HG02943 (cell line): ENCODE measurements around the gene DSCAML1.
"Not testable (repeated sequence)": the region's sequence is repeated elsewhere in the genome, so short reads cannot be mapped to it uniquely, and the experiment has no call there.

ENCODE experiments used
- ATAC-seq: cut with Tn5 transposase; IDR thresholded peaks from one replicate; pipeline ENCODE4 v1.9.1; 2021; ENCODE audit warnings: mild to moderate bottlenecking, low read depth, moderate library complexity; ENCODE audit not compliant: unreplicated experiment

The DSCAML1 gene

DNA sequence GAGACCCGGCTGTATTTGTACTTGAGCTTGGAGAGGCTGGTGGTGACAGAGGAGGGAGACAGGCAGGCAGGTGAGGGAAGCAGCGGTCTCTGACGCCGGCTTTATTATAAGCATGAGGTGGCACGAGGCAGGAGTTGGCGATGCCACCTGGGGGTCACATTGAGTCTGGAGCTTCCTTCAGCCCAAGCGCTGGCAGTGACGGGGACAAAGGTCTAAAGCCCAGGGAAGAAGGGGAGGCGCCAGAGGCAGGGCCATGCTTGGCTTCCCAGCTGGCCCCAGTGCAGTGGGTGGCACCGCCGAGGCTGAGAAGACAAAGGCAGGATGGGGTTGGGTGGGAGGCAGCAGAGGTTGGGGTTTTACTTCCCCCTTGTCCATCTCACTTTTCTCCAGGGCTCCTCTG, 23.1 kb upstream of the DSCAML1 start:
- no peak for ATAC-seq

DNA sequence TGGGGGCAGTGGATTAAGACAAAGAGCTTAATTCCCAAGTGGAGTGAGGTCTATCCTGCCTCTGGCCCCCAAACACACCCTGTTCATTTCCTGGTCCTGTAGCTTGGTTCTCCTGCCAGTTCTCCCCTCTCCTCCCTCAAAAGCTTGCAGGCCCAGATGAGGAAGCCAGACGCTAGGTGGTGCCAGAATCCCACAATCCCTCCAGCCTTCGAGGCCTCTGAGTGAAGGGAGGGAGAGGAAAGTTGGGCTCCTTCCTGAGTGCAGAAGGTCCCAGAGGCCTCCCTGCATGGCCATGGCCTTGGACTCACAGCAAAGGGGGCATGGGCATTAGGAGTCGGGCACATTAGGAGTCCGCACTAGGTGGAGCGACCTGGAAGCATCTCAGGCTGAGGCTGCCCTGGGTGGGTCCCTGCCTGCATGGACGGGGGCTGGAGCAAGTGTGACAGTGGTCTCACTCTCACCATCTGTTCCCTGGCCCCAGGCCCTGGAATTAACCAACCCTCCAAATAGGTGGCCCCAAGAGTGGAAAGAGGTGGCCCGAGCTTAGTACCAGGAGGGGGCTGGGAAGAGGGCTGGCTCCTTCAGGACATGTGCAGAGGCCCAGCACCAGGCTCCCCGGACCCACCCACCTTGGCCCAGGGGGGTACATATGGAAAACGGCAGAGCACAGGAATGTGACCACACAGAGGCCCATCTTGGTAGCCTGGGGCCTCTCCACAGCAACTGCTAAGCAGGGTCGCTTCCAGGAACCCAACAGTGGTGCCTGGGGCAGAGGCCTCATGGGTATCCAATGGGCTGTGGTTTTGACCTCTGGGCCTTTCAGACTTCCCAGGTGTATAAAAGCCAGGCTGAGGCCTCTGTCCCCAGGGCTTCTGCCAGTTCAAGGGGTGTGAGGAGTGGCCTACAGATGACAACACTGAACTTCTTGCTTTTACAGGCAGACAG, 22.4 kb upstream of the DSCAML1 start:
- ATAC-seq = no peak

DNA sequence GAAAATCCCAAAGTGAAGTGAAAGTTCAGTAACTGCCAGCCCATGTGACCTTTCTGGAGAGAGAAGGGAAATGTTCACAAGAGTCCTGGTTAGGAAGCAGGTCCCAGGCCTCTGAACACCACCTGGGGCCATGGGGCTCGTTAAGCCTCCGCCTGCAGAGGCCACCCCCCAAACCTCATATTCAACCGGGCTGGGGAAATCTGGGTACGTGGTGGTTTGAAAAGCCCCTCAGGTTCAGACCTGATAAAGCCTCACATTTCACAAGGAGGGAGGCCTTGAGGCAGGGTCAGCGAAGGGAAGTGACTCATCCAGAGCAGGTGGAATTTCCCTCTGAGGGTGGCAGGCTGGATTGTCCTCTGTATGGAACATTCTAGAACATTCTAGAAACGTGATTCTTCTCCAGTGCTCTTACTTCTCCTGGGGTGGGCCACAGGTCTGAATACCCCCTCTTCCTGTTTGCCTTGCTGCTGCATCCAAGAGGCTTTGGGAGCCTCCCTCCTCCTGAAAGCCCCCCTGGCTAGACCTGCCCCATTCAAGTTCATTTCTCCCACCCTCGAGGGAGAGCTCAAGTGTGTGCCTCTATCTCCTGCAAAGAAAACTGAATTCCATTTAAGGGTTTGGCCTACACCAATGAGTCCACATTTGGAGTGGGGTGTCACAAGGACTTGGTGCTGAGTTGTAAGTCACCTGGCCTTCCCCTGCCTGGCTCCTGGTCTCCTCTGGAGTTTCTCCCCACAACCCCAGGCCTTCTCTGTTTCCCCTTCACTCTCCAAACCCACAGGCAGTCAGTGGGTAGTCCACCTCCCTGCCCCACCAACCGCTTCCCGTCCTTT, 21.2 kb upstream of the DSCAML1 start:
- no peak for ATAC-seq

DNA sequence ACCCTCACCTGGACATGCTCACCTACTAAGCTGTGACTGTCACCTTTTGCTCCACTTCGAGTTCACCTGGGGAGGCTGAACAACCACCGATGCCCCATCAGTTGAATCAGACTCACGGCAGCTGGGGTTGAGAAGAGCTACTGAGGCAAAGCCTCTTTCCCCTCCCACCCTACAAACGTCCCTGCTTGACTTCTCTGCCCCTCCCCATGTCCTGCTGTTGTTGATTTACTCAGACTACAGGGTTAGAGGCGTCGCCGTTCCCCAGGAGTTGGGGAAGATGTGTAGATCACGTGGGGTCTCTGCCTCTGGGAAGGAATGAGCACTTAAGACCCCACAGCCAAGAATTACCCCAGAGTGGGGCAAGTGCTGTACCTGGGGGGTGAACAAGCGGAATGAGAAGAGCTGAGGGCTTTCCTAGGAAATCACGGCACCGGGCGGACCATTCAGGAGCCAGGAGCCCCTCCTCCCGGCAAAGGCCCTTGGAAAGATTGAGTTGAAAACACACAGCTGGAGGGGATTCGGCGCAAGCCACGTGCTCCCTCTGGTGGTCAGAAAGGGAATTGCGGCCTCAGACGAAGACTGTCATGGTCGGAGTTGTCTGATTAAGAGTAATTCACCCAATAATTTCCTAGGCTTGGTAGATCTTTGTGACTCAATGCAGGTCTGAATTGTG, 20.5 kb upstream of the DSCAML1 start:
- no peak for ATAC-seq

DNA sequence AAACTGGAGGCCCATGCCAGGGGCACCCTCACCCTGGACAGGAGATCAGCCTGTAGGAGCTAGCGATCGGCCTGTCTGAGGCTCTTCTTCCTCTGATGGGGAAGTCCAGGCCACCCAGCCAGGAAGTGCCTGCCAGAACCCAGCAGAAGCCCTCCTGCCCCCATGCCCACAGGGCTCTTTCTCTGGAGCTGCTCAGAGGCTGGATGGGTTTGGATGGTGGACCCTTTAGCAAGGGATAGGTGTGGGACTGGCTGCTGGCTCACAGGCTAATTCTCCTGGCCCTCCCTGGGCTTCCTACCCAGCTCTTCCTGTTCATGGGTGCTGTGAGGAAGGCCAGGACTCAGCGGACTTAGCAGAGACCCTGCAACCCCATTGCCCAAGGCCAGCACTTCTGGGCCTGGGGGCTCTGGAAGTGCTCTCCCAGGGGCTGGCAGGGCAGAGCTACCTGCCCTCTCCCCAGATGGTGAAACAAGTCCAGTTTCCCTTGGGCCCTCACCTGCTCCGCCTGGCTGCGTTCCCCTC, 19.9 kb upstream of the DSCAML1 start:
- no peak for ATAC-seq

DNA sequence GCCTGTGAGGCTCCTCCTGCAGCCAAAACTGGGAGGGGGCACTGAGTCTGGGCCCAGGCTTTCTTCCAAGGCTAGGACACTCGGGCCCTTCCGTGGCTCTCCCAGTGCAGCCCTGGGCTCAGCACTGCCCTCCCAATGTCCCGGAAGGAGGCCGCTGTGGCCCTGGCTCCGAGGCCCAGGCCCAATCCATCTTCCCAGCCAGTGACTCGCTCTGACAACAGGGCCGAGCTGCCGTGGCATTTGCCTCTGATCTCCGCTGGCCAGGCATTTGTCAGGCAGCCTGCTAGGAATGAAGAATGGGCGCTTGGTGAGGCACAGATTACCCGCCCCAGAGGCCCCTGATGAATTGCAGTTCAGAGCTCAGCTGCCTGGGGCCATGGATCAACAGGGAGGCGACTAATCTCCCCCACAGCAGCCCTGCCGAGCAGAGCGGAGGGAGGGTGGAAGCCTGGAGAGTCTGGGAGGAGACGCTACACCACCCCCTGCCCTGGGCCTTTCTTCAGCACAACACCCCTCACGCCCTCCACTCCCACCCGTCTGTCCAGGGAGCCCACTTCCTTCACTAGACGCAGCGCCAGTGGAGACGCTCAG, 19.2 kb upstream of the DSCAML1 start:
- no peak for ATAC-seq

DNA sequence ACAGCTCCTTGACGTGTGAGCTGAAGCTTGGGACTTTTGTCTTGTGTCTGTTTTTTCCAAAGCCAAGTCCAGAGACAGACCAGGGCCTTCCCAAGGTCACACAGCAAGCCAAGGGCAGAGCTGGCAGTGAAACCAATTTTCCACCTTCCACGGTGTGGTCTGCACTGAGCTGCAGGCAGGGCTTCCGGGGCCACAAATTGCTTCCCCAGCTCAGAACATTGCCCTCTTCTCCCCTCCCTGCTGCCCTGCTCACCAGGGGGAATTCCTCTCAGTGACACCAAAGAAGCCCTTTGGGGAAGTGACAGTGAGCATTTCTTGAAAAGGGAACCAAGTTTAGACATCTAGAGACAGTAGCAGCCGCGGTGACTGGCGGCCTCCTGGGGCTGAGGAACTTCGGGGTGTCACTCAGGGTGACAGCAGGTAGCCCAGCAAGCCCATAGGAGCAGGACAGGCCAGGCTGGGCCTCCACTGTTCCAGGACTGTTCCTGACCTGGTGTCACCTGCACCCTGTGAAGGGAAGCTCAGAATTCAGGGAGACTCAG, 18.3 kb upstream of the DSCAML1 start:
- peak; percentile 37 for ATAC-seq

DNA sequence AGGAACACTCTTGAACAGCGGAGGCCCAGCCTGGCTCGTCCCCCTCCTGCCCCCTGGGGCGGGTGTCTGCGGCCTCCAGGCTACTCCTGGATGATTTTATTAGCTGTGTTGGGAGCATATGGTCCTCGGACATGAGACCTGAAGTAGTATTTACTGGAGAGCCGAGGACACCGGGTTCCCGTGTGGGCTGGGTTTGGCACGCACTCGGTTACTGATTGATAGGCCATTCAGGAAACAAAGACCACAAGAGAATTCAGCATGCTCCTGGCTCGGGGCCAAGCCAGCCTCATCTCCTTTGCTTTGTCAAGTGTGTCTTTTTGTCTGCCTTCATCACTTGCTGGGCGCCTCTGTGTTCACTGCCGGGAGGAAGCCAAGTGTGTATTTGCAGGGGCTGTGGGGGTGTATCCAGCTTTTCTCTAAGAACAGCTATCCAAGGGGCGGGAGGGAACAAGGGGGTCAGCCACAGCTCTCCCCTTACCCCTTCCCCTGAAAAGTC, 17.8 kb upstream of the DSCAML1 start:
- peak; percentile 38 for ATAC-seq

DNA sequence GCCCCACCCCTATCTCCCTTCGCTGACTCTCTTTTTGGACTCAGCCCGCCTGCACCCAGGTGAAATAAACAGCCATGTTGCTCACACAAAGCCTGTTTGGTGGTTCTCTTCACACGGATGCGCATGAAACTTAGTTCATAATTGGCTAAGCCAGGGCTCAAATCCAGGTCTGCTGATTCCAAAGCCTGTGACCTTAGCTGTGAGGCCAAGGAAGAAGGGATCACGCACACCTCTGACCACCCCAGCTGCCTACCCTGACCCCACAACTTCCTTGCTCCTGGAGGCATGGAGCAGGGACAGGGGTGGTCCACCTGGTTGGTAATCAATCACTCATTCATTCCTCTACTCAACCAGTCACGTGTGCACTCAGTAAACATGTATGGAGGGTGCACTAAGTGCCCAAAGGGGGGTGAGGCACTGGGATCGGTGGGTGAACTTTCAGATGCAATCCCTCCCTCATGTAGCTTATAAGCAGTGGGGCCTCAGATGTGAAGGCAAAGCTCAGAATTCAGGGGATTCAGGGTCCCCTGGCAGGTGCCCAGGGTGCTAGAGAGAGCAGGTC, 17.3 kb upstream of the DSCAML1 start:
- ATAC-seq = peak; percentile 25

DNA sequence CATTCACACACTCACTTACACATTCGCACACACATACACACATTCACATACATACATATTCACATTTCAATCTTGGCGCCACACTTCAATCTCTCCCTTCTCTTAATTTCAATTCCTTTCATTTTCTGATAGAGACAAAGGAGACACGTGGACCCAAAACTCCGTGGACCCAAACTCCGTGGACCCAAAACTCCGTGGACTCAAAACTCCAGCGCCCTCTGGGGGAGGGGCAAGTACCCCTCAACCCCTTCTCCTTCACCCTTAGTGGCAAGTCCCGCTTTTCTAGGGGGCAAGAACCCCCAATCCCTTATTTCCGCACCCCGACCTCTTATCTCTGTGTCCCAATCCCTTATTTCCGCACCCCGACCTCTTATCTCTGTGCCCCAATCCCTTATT, 13.0 kb upstream of the DSCAML1 start:
- ATAC-seq = not testable (repeated sequence)

DNA sequence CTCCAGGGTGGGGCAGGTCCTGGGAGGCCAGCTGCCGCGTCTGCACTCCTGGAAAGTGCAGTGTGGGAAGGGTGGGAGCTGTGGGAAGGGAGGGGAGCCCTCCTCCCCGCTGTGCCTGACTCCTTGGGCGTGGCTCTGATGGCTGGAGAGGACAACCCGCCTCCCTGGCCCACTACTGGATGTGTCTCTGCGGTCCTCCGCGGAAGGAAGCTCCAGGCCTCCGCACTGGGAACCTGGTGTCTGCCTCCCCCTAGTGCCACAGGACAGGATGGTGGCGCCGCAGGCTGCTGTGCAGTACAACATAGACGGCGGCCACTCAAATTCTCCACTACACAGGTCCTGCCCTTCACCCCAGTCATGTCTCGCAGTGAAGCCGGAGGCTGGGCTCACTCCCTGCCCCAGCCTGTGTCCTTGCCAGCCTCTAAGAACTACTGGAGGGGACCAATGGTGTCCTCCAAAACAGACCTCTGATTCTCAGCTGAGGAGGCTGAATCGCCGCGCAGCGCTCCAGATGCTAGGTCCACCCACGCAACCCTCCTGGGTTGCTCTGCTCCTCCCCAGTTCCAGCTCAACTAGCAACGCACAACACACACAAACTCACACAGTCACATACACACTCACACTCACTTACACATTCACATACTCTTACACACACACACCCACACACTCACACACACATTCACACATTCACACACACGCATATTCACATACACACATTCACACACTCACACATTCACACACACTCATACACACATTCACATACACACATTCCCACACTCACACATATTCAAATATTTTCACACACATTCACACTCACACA, 12.4 kb upstream of the DSCAML1 start:
- ATAC-seq = no peak

DNA sequence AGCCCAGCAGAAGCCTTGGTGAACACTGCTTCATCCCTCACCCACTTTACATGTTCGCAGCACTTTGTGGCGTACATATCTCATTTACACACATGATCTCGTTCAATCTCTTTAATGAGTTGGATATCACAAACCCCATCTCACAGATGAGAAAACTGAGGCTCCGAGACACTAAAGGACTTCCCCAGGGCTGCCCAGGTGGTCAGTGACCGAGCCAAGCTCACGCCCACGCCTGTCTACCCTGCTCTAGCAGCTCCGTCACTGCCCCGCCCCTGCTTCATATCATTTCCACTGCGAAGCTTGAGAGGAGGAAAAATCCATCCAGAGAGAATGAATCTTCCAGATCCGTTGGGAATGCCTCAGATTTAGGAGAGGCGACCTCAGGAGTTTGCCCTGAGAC, 11.8 kb upstream of the DSCAML1 start:
- no peak for ATAC-seq

DNA sequence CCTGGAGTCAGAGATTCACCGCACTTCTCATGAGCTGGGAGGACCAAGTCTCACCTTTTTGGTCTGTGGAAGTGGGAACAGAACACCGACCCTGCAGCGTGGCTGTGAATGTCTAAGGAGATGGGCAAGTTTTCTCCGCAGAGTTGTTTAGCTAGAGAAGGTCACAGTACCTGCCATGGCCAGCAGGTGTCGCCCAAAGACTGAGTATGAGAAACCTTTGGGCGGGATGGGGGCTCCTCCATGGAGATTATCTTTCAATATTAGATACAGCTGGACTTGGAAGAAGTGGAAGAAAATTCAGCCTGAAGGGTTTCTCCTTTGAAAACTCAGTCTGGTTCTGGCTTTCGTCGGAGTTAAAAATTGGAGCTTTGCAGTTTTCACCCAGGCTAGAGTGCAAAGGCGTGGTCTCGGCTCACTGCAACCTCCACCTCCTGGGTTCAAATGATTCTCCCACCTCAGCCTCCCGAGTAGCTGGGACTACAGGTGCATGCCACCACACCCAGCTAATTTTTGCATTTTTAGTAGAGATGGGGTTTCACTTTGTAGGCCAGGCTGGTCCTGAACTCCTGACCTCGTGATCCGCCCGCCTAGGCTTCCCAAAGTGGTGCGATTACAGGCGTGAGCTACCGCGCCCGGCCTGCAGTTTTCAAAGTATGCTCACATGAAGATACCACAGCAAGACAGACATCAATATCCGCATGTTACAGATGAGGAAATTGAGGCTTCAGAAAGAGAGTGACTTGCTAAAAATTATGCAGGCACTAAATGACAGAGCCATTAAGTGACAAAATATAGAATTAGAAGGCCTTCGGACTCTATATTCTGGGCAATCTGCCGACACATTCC, 10.7 kb upstream of the DSCAML1 start:
- ATAC-seq = no peak

DNA sequence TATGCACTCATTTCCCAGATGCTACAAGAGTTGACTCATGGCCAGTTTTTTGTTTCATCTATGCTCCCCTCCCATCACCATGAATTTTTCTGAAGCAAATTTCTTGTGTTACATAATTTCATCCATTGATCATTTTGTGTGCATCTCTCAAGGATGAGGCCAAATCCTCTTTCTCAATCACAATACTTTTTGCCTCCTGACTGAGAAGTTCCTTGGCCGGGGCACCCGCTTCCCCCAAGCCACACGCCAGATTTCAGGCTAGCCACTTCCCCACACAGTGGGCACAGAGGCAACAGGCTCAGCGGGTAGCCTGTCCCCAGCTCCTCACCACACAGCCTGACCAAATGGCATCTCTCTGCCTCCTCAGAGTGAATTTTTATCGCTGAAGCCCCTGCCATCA, 9.8 kb upstream of the DSCAML1 start:
- ATAC-seq = no peak

DNA sequence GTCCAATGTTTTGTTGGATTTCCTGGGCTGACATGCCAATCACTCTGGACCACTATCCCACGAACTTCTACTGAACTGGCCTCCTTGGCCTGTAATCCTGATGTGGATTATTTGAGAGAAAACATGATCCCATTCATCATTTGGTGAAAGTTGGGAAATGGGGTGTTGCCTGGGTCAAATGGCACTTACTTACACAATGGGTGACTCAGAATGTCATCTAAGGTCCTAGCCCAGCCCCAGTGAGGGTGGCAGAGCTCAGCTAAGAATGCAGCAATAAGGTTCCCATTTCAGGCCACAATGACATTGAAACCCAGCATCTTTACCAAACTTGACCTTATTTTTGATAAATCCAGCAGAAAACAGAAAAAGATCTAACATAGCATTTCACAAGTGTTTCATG, 8.0 kb upstream of the DSCAML1 start:
- ATAC-seq = no peak

DNA sequence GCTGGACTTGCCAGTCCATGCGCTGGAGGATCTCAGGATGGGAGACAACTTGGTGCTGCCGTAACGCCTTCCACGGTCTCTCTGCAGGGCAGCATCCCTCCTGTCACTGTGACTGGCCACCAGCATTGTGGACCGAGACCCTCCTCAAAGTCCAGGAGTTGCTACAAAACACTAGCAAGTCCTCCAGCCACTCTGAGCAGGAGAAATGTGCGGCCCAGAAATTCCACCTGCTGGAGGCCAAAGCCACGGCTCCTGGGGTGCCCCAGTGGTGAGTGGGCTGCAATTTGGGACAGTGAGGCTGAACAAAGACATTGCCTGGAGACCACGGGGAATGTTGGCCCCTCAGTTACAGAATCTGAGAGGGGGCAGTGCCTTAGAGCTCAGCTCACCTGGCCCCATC, 6.9 kb upstream of the DSCAML1 start:
- no peak for ATAC-seq

DNA sequence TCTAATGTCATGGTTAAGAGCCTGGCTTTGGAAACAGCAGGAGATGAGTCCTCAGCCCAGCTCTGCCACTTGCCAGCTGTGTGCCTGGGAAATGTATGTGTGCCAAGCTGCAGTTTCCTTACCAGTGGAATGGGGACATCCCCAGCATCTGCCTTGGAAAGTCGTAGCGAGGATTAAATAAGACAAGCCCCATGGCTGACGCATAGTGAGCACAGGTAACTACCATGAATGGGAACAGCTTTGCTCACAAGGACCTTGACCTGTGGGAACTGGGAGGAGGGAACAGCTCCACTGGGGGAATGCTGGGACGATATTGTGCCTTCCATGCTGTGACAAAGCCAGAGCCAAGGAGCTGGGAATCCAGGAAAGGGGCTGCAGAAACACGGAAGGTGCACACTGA, 2.6 kb upstream of the DSCAML1 start:
- no peak for ATAC-seq

DNA sequence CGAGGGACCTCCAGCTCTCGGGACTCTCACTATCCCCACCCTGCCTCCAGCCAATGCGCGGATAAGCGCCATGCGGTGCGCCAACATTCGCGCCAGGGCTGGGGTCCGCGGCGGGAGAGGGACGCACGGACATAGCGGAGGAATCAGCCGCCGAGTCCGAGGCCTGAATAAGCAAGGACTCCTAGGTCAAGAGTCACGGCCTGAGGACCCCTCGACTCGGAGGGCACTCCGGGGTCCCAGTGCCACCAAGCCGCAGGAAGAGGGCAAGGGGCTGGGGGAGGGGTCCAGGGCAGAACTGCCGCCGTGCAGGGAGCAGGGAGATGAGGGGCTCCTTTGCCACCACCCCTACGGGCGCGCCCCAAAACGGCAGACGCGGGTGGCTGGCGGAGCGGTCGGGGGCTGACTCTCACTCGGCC, 552 bp downstream of the DSCAML1 start:
- ATAC-seq = no peak
